Adrenal gland (tissue), 12 donors: ENCODE measurements around the gene LRPAP1. TPM values are rescaled to one million over a fixed set of nuclear protein-coding genes. Genes with fewer than 3 reads are reported as not detected.

Experiments
- DNase-seq, 7 donors: peaks; one replicate each; pipeline ENCODE4 v3.0.0-alpha.2; 2019 to 2020
- H3K27ac ChIP-seq, 5 donors: fragments of 200-600 bp; sonication (generic) in 4 of 5; 1 replicate in 3 of 5; 2 replicates in 2 of 5; pipeline versions ENCODE4 v1.5.1 to v1.8.0; 2016 to 2020; ENCODE audit warnings: mild to moderate bottlenecking in 1 of 5
- H3K27me3 ChIP-seq: fragments of 200-600 bp; 2 replicates; pipeline ENCODE4 v1.8.0; 2021
- H3K36me3 ChIP-seq, 2 donors: fragments of 200-600 bp; replicated peaks in 1 of 2; 1 replicate in 1 of 2; 2 replicates in 1 of 2; pipeline versions ENCODE4 v1.5.1 to v1.8.0; 2018 to 2022
- H3K4me1 ChIP-seq, 2 donors: fragments of 200-600 bp; replicated peaks in 1 of 2; 1 replicate in 1 of 2; 2 replicates in 1 of 2; pipeline versions ENCODE4 v1.5.1 to v1.8.0; 2018 to 2021
- H3K4me3 ChIP-seq, 4 donors: fragments of 200-600 bp; sonication (generic) in 3 of 4; one replicate each; pipeline ENCODE4 v1.5.1; 2016 to 2018
- H3K9me3 ChIP-seq, 3 donors: fragments of 200-600 bp; sonication (generic) in 1 of 3; replicated peaks in 1 of 3; 1 replicate in 2 of 3; 2 replicates in 1 of 3; pipeline versions ENCODE4 v1.5.1 to v1.8.0; 2016 to 2021
- CTCF ChIP-seq, 6 experiments: fragments of 450-650 bp in 4 of 6; fragments of 200-600 bp in 2 of 6; sonication (generic) in 1 of 6; IDR thresholded peaks; 1 replicate in 5 of 6; 2 replicates in 1 of 6; pipeline versions ENCODE4 v1.5.1 to v1.8.0; 2016 to 2021; ENCODE audit warnings: antibody characterized with exemption in 6 of 6, mild to moderate bottlenecking in 2 of 6, moderate library complexity in 1 of 6
- POLR2A ChIP-seq, 2 donors: fragments of 450-650 bp; IDR thresholded peaks; one replicate each; pipeline ENCODE4 v1.6.1; 2017; ENCODE audit warnings: antibody characterized with exemption in 2 of 2, mild to moderate bottlenecking in 2 of 2, moderate library complexity in 1 of 2
- WGBS, 4 donors: extraction: QIAGEN DNeasy Blood & Tissue Kit in 2 of 4; methylation state at CpG; one replicate each; pipeline versions ENCODE4 v1.1.5 to v1.1.7; 2013 to 2017; 5-methylcytosine and 5-hydroxymethylcytosine counted together
- intact Hi-C, 2 donors: fragments of 100-400 bp; cut with DNase I; formaldehyde crosslinking; loops; one replicate each; pipeline versions ENCODE4 v1.14.1 to v1.15.0; 2022 to 2023
- polyA plus RNA-seq, 3 donors: library from polyadenylated mRNA; stranded (reverse); fragments of 200-250 nt in 2 of 3; fragments of 350-450 nt in 1 of 3; fragmentation: Illumina TruSeq in 1 of 3; extraction: RNeasy Lipid Tissue Mini Kit (QIAGEN cat#74804) in 1 of 3; gene quantifications; one replicate each; pipeline ENCODE4 v1.2.3, GENCODE V29; 2013 to 2014
- total RNA-seq, 9 donors: library from RNA; depleted of rRNA in 4 of 9; stranded (reverse); fragments of >200 nt in 4 of 9; fragments of 120-200 nt in 1 of 9; fragmentation: NEBNext Ultra II Directional in 1 of 9; extraction: Animal tissue kit (Norgen Biotek cat#: 25700) in 1 of 9; gene quantifications; one replicate each; pipeline versions ENCODE4 v1.1.0 to v1.2.4, GENCODE V29; 2013 to 2023
- donor health status: healthy with polysubstance abuse.
- donor health status: Bipolar disorder and iron deficiency.
- donor health status: DM: yes; HTN: yes; CAD: no.
- donor health status: DM: no; HTN: no; CAD: no.
- donor health status: DM: no; HTN: no; CAD: no.
- donor health status: DM: yes; HTN: yes; CAD: no.

LRPAP1 gene
- total and polyA plus RNA-seq, 12 donors: 32.9 to 309 (median 188) TPM

GRCh38 chr4:3501126-3501824 is 30.9 kb downstream of the LRPAP1 start:
- no peak for DNase-seq
- Histone ChIP-seq H3K27ac (no peak overlapping the region), H3K9me3 (no peaks in the 10 kb centered on the region), H3K4me3 (no peak overlapping the region), H3K27me3 (no peaks in the 10 kb centered on the region), H3K36me3 (peaks cover 0 to 16% of the 10 kb centered on the region in 2 donors), H3K4me1 (peaks cover 9 to 13% of the 10 kb centered on the region in 2 donors)
- WGBS, 4 donors: 87 to 92% (median 90%) methylated on average over 13 to 24 of the region's 24 CpGs
- intact Hi-C loops: no loop called here
- TF ChIP-seq CTCF (IDR thresholded peaks at IDR 0.05) (no peak), POLR2A (IDR thresholded peaks at IDR 0.05) (no peak)

GRCh38 chr4:3500634-3501101 is 31.6 kb downstream of the LRPAP1 start:
- H3K27ac ChIP-seq: no peak overlapping the region
- no peak overlapping the region for H3K4me3 ChIP-seq
- TF ChIP-seq POLR2A (IDR thresholded peaks at IDR 0.05) (no peak), CTCF (IDR thresholded peaks at IDR 0.05) (no peak)
- DNase-seq: no peak
- 92 to 95% (median 94%) methylated on average over 14 to 29 of the region's 29 CpGs; no CpG with 5 or more reads in 1 of the 4 donors for WGBS, 4 donors
- H3K4me1 ChIP-seq: peaks cover 9 to 13% of the 10 kb centered on the region in 2 donors
- H3K27me3 ChIP-seq: peaks cover 3% of the 10 kb centered on the region
- intact Hi-C loops: no loop called here
- H3K36me3 ChIP-seq: peaks cover 0 to 16% of the 10 kb centered on the region in 2 donors
- no peaks in the 10 kb centered on the region for H3K9me3 ChIP-seq

GRCh38 chr4:3500111-3500510 is 32.1 kb downstream of the LRPAP1 start:
- Histone ChIP-seq H3K36me3 (peaks cover 0 to 13% of the 10 kb centered on the region in 2 donors), H3K4me1 (peaks cover 9 to 13% of the 10 kb centered on the region in 2 donors), H3K4me3 (no peak overlapping the region), H3K9me3 (no peaks in the 10 kb centered on the region), H3K27me3 (peaks cover 8% of the 10 kb centered on the region), H3K27ac (no peak overlapping the region)
- TF ChIP-seq POLR2A (IDR thresholded peaks at IDR 0.05): no peak
- no peak for TF ChIP-seq CTCF (IDR thresholded peaks at IDR 0.05)
- WGBS, 4 donors: 94 to 96% (median 95%) methylated on average over 9 to 17 of the region's 17 CpGs
- DNase-seq: no peak
- intact Hi-C loops: no loop called here

- TF ChIP-seq CTCF (IDR thresholded peaks at IDR 0.05) (no peak), POLR2A (IDR thresholded peaks at IDR 0.05) (no peak)
- intact Hi-C loops: no loop called here
- no peak overlapping the region for H3K4me3 ChIP-seq
- H3K9me3 ChIP-seq: no peaks in the 10 kb centered on the region
- H3K4me1 ChIP-seq: peaks cover 9 to 13% of the 10 kb centered on the region in 2 donors
- H3K27ac ChIP-seq: no peak overlapping the region
- DNase-seq: no peak
- H3K36me3 ChIP-seq: peaks cover 0 to 9% of the 10 kb centered on the region in 2 donors
- H3K27me3 ChIP-seq: peaks cover 10% of the 10 kb centered on the region
- WGBS, 4 donors: 90 to 94% (median 93%) methylated on average over 12 of the region's 12 CpGs
Measured at GRCh38 chr4:3499710-3500109, 32.5 kb downstream of the LRPAP1 start.
